Calu3 (cell line): ENCODE data around the gene NELFA. TPM values are rescaled to one million over a fixed set of nuclear protein-coding genes. Genes with fewer than 3 reads are reported as not detected.

Source experiments
- BruUV-seq: library from RNA; stranded (reverse); fragments of 400-500 nt; replicated peaks from 2 replicates; lab custom pipeline; 2021; lab: Mats Ljungman, UMichigan
- CTCF ChIA-PET: fragments of 300-600 bp; sonication (Branson Sonifier 250); formaldehyde crosslinking; loops from one replicate; lab custom pipeline; 2022; ENCODE audit warnings: antibody characterized with exemption; lab: Charles Lee
- DNase-seq: peaks from one replicate; pipeline ENCODE4 v3.0.0; 2022
- H3K27ac Mint-ChIP-seq: one replicate; pipeline ENCODE4 v1.8.0; 2022; ENCODE audit warnings: mixed read lengths; ENCODE audit not compliant: unreplicated experiment
- H3K27me3 Mint-ChIP-seq: one replicate; pipeline ENCODE4 v1.8.0; 2022; ENCODE audit warnings: mixed read lengths; ENCODE audit not compliant: unreplicated experiment
- H3K36me3 Mint-ChIP-seq: one replicate; pipeline ENCODE4 v1.8.0; 2022; ENCODE audit warnings: mild to moderate bottlenecking, moderate library complexity, mixed read lengths; ENCODE audit not compliant: insufficient read depth, unreplicated experiment
- H3K4me1 Mint-ChIP-seq: one replicate; pipeline ENCODE4 v1.8.0; 2022; ENCODE audit warnings: mild to moderate bottlenecking, low read depth, mixed read lengths; ENCODE audit not compliant: unreplicated experiment
- H3K4me3 Mint-ChIP-seq: one replicate; pipeline ENCODE4 v1.8.0; 2022; ENCODE audit warnings: mild to moderate bottlenecking, low read depth, moderate library complexity, mixed read lengths; ENCODE audit not compliant: unreplicated experiment
- H3K9me3 Mint-ChIP-seq: one replicate; pipeline ENCODE4 v1.8.0; 2022; ENCODE audit warnings: low read depth, mixed read lengths; ENCODE audit not compliant: unreplicated experiment
- CTCF ChIP-seq: fragments of 200-600 bp; IDR thresholded peaks from one replicate; pipeline ENCODE4 v1.8.0; 2022; ENCODE audit warnings: antibody characterized with exemption; ENCODE audit not compliant: unreplicated experiment
- intact Hi-C: fragments of 100-400 bp; cut with micrococcal nuclease; formaldehyde crosslinking; loops from one replicate; pipeline ENCODE4 v1.10.0; 2022; ENCODE audit not compliant: unreplicated experiment
- total RNA-seq: library from RNA; stranded (reverse); gene quantifications from 2 replicates; pipeline ENCODE4 v1.2.3, GENCODE V29; 2022

Gene NELFA
- total RNA-seq, 1 experiment from 2014 or later = 29.9 TPM

- CTCF ChIA-PET = no interaction called here
- no TSS peak for BruUV-seq
- no peaks in the 10 kb centered on the region for H3K4me1 Mint-ChIP-seq
Measured at GRCh38 chr4:2011583-2011982, 2.8 kb upstream of the NELFA start.

GRCh38 chr4:2009651-2010233 lies 968 bp upstream of the NELFA start:
- CTCF ChIA-PET = interaction anchor here (1.1 kb wide), 1 partner anchor 46 kb away, joined by 3 read pairs; no protein-coding TSS in a partner anchor
- DNase-seq = peak; percentile 72
- Mint-ChIP-seq H3K27me3 (no peaks in the 10 kb centered on the region), H3K9me3 (no peaks in the 10 kb centered on the region), H3K27ac (peak overlapping the region; percentile 79), H3K36me3 (peaks cover 33% of the 10 kb centered on the region), H3K4me1 (peaks cover 7% of the 10 kb centered on the region), H3K4me3 (peak overlapping the region; percentile 74)
- no peak for TF ChIP-seq CTCF
- no TSS peak for BruUV-seq
- intact Hi-C loops = loop anchor here (10.0 kb wide), 1 partner anchor 175 kb away; no protein-coding TSS in a partner anchor

More at GRCh38 chr4:2011583-2011982, 2.8 kb upstream of the NELFA start:
- Mint-ChIP-seq H3K27me3 (no peaks in the 10 kb centered on the region), H3K36me3 (peaks cover 25% of the 10 kb centered on the region), H3K4me3 (no peak overlapping the region), H3K9me3 (no peaks in the 10 kb centered on the region), H3K27ac (no peak overlapping the region)
- TF ChIP-seq CTCF = no peak
- intact Hi-C loops = loop anchor here (10.0 kb wide), 1 partner anchor 173 kb away; no protein-coding TSS in a partner anchor
- no peak for DNase-seq

- no peaks in the 10 kb centered on the region for H3K27me3 Mint-ChIP-seq
- no peaks in the 10 kb centered on the region for H3K9me3 Mint-ChIP-seq
- H3K4me1 Mint-ChIP-seq = peaks cover 7% of the 10 kb centered on the region
- intact Hi-C loops = no loop called here
- CTCF ChIA-PET = interaction anchor here (0.6 kb wide), 1 partner anchor 70 kb away, joined by 4 read pairs; no protein-coding TSS in a partner anchor
- DNase-seq = no peak
- H3K36me3 Mint-ChIP-seq = peaks cover 33% of the 10 kb centered on the region
- H3K4me3 Mint-ChIP-seq = peak overlapping the region; percentile 74
- peak overlapping the region; percentile 70 for H3K27ac Mint-ChIP-seq
- BruUV-seq = no TSS peak
- TF ChIP-seq CTCF = no peak
Measured at GRCh38 chr4:2008671-2008920, 178 bp downstream of the NELFA start.

- CTCF ChIA-PET = interaction anchor here (0.6 kb wide), 2 partner anchors 10 to 70 kb away, joined by 3 to 4 read pairs; no protein-coding TSS in a partner anchor
- H3K4me3 Mint-ChIP-seq = peak overlapping the region; percentile 74
- H3K27me3 Mint-ChIP-seq = no peaks in the 10 kb centered on the region
- no peak for DNase-seq
- peaks cover 7% of the 10 kb centered on the region for H3K4me1 Mint-ChIP-seq
- H3K36me3 Mint-ChIP-seq = peaks cover 33% of the 10 kb centered on the region
- intact Hi-C loops = no loop called here
- H3K9me3 Mint-ChIP-seq = no peaks in the 10 kb centered on the region
- peak overlapping the region; percentile 70 for H3K27ac Mint-ChIP-seq
- BruUV-seq = no TSS peak
- no peak for TF ChIP-seq CTCF
Measured at GRCh38 chr4:2007804-2008670, 737 bp downstream of the NELFA start.
